GM12872 (cell line): ENCODE results near the gene PYCARD.

Source experiments
- CTCF ChIP-seq: IDR thresholded peaks from 3 replicates; pipeline ENCODE4 v1.5.1; 2011; ENCODE audit warnings: low read depth, mild to moderate bottlenecking, low read length, moderate library complexity; ENCODE audit not compliant: insufficient read depth

Gene PYCARD

GRCh38 chr16:31190818-31191444 lies 11.6 kb downstream of the PYCARD start:
- no peak for TF ChIP-seq CTCF

GRCh38 chr16:31190061-31190460 lies 12.5 kb downstream of the PYCARD start:
- no peak for TF ChIP-seq CTCF

- TF ChIP-seq CTCF: no peak
Measured at GRCh38 chr16:31189412-31189778, 13.2 kb downstream of the PYCARD start.

GRCh38 chr16:31188450-31189411 lies 13.8 kb downstream of the PYCARD start:
- TF ChIP-seq CTCF: no peak

GRCh38 chr16:31187808-31188189 lies 14.8 kb downstream of the PYCARD start:
- TF ChIP-seq CTCF: no peak

GRCh38 chr16:31186930-31187807 lies 15.4 kb downstream of the PYCARD start:
- TF ChIP-seq CTCF: no peak

GRCh38 chr16:31186176-31186575 lies 16.4 kb downstream of the PYCARD start:
- TF ChIP-seq CTCF: no peak
